A673 (cell line): ENCODE measurements around the gene EPHB3.

Source experiments
- CTCF ChIP-seq: fragments of 300-800, 200-600 bp; sonication (generic); conservative IDR thresholded peaks from 2 replicates; pipeline ENCODE4 v1.5.1; 2017; ENCODE audit warnings: low read depth, mild to moderate bottlenecking, antibody characterized with exemption, low read length, moderate library complexity, mixed read lengths
- EZH2 ChIP-seq: fragments of 200-600 bp; sonication (generic); IDR thresholded peaks from 2 replicates; pipeline ENCODE4 v1.6.1; 2017; ENCODE audit warnings: borderline replicate concordance, low read depth, mild to moderate bottlenecking, mixed read lengths, antibody characterized with exemption, low read length; ENCODE audit not compliant: poor library complexity, severe bottlenecking

- TF ChIP-seq CTCF (no peak), EZH2 (no peak)
Observed at GRCh38 chr3:184619369-184619768, 57.8 kb downstream of the EPHB3 start.
